NCI-H1417 (cell line): ENCODE data around the gene HRC.

Experiments
- DNase-seq, 3 experiments: peaks; one replicate each; lab custom pipeline; 2025; lab: John Stamatoyannopoulos, UW

Gene HRC

GRCh38 chr19:49114630-49115363 lies 40.4 kb downstream of the HRC start:
- peak; percentile 50 to 69 (median 68) for DNase-seq

GRCh38 chr19:49113762-49114629 lies 41.2 kb downstream of the HRC start, which contains the start of gene LIN7B:
Gene LIN7B, plus strand, starts transcription at chr19:49114370. Its CDS starts 35 bp downstream, at chr19:49114405.
- peak; percentile 76 to 84 (median 83) for DNase-seq

GRCh38 chr19:49111218-49111998 lies 43.8 kb downstream of the HRC start:
- no peak for DNase-seq

GRCh38 chr19:49110567-49110966 lies 44.6 kb downstream of the HRC start:
- no peak for DNase-seq

- DNase-seq, result no peak
Measured at GRCh38 chr19:49109569-49110233, 45.5 kb downstream of the HRC start.

GRCh38 chr19:49109051-49109450 lies 46.1 kb downstream of the HRC start:
- no peak for DNase-seq

- no peak for DNase-seq
Measured at GRCh38 chr19:49107625-49108459, 47.4 kb downstream of the HRC start.

- DNase-seq, result peak; percentile 11 to 53 (median 50)
Measured at GRCh38 chr19:49106648-49107135, 48.5 kb downstream of the HRC start.

- DNase-seq, result peak in 1 of 3 experiments; percentile 23
Measured at GRCh38 chr19:49104229-49104864, 50.8 kb downstream of the HRC start.

- DNase-seq, result no peak
Measured at GRCh38 chr19:49103331-49104085, 51.7 kb downstream of the HRC start.

- no peak for DNase-seq
Measured at GRCh38 chr19:49102303-49102702, 52.9 kb downstream of the HRC start.
